HepG2 (cell line): ENCODE data around the gene NUTF2. TPM values are rescaled to one million over a fixed set of nuclear protein-coding genes. Genes with fewer than 3 reads are reported as not detected.

Experiments
- ARHGAP35 ChIP-seq: sonication (generic); formaldehyde crosslinking; IDR thresholded peaks from 2 replicates; pipeline ENCODE4 v1.9.0; 2022; ENCODE audit warnings: mild to moderate bottlenecking, inconsistent platforms, moderate library complexity, missing genetic modification reagents, borderline replicate concordance
- ATF4 ChIP-seq, 2 experiments: fragments of 450-650 bp in 1 of 2; sonication (generic) in 1 of 2; formaldehyde crosslinking; IDR thresholded peaks; 2 replicates each; pipeline versions ENCODE4 v1.5.0 to v1.8.0; 2020 to 2022; ENCODE audit warnings: mild to moderate bottlenecking in 1 of 2, missing genetic modification reagents in 1 of 2
- BHLHE40 ChIP-seq: IDR thresholded peaks from 2 replicates; pipeline ENCODE4 v1.6.1; 2011; ENCODE audit warnings: low read length, improper control_type of control experiment
- HDAC2 ChIP-seq: sonication (generic); formaldehyde crosslinking; IDR thresholded peaks from 2 replicates; pipeline ENCODE4 v1.4.0; 2020; ENCODE audit warnings: missing genetic modification reagents
- HHEX ChIP-seq: IDR thresholded peaks from 2 replicates; pipeline ENCODE4 v1.6.1; 2016; ENCODE audit warnings: control low read depth
- HINFP ChIP-seq: sonication (generic); formaldehyde crosslinking; IDR thresholded peaks from 2 replicates; pipeline ENCODE4 v1.4.0; 2020; ENCODE audit warnings: low read depth, mild to moderate bottlenecking, missing genetic modification reagents
- KDM1A ChIP-seq: IDR thresholded peaks from 2 replicates; pipeline ENCODE4 v1.6.1; 2016; ENCODE audit warnings: missing compliant biosample characterization
- MAFG ChIP-seq: sonication (generic); formaldehyde crosslinking; IDR thresholded peaks from 2 replicates; pipeline ENCODE4 v1.5.1; 2020; ENCODE audit warnings: mild to moderate bottlenecking, missing genetic modification reagents
- NR2F1 ChIP-seq, 2 experiments: fragments of 450-650 bp in 1 of 2; formaldehyde crosslinking in 1 of 2; IDR thresholded peaks; 2 replicates each; pipeline versions ENCODE4 v1.5.0 to v1.6.1; 2016 to 2020; ENCODE audit warnings: mild to moderate bottlenecking in 1 of 2, missing compliant biosample characterization in 1 of 2, missing genetic modification reagents in 1 of 2, moderate library complexity in 1 of 2
- POLR2A ChIP-seq, 2 experiments: IDR thresholded peaks; 2 replicates each; pipeline ENCODE4 v1.6.1; 2011; ENCODE audit warnings: low read depth in 2 of 2, low read length in 2 of 2, mild to moderate bottlenecking in 1 of 2, moderate library complexity in 1 of 2; ENCODE audit not compliant: insufficient read depth in 1 of 2
- RNF2 ChIP-seq: fragments of 450-650 bp; conservative IDR thresholded peaks from 2 replicates; pipeline ENCODE4 v1.6.1; 2016; ENCODE audit warnings: low read depth
- RXRB ChIP-seq: IDR thresholded peaks from 2 replicates; pipeline ENCODE4 v1.6.1; 2016; ENCODE audit warnings: borderline replicate concordance, missing genetic modification reagents, missing compliant biosample characterization
- SKI ChIP-seq: fragments of 450-650 bp; IDR thresholded peaks from one replicate; pipeline ENCODE4 v1.6.1; 2018; ENCODE audit warnings: mild to moderate bottlenecking; ENCODE audit not compliant: partially characterized antibody
- ZBTB20 ChIP-seq: sonication (generic); formaldehyde crosslinking; IDR thresholded peaks from 2 replicates; pipeline ENCODE4 v1.8.1; 2023; ENCODE audit warnings: missing genetic modification reagents, low read depth, mild to moderate bottlenecking, borderline replicate concordance
- ZFX ChIP-seq: sonication (generic); formaldehyde crosslinking; IDR thresholded peaks from 2 replicates; pipeline ENCODE4 v1.4.0; 2020; ENCODE audit warnings: mild to moderate bottlenecking, low read depth, missing genetic modification reagents, moderate library complexity
- ZNF256 ChIP-seq: sonication (generic); formaldehyde crosslinking; conservative IDR thresholded peaks from 2 replicates; pipeline ENCODE4 v1.4.0; 2020; ENCODE audit warnings: missing genetic modification reagents
- ZNF260 ChIP-seq: sonication (generic); formaldehyde crosslinking; IDR thresholded peaks from 2 replicates; pipeline ENCODE4 v1.4.0; 2020; ENCODE audit warnings: missing genetic modification reagents, low read depth, mild to moderate bottlenecking, borderline replicate concordance
- ZNF432 ChIP-seq: sonication (generic); formaldehyde crosslinking; IDR thresholded peaks from 2 replicates; pipeline ENCODE4 v1.5.0; 2020; ENCODE audit warnings: missing genetic modification reagents, mild to moderate bottlenecking, borderline replicate concordance
- ZNF460 ChIP-seq: sonication (generic); formaldehyde crosslinking; IDR thresholded peaks from 2 replicates; pipeline ENCODE4 v1.5.1; 2020; ENCODE audit warnings: missing genetic modification reagents, mild to moderate bottlenecking, borderline replicate concordance
- ZNF501 ChIP-seq: sonication (generic); formaldehyde crosslinking; IDR thresholded peaks from 2 replicates; pipeline ENCODE4 v1.5.1; 2020; ENCODE audit warnings: mild to moderate bottlenecking, moderate library complexity, missing genetic modification reagents
- ZNF543 ChIP-seq: sonication (generic); formaldehyde crosslinking; IDR thresholded peaks from 2 replicates; pipeline ENCODE4 v1.4.0; 2020; ENCODE audit warnings: mild to moderate bottlenecking, missing genetic modification reagents
- ZNF616 ChIP-seq: sonication (generic); formaldehyde crosslinking; IDR thresholded peaks from 2 replicates; pipeline ENCODE4 v1.5.0; 2020; ENCODE audit warnings: low read depth, mild to moderate bottlenecking, missing genetic modification reagents
- ZNF782 ChIP-seq: sonication (generic); formaldehyde crosslinking; IDR thresholded peaks from 2 replicates; pipeline ENCODE4 v1.4.0; 2020; ENCODE audit warnings: missing genetic modification reagents, mild to moderate bottlenecking, borderline replicate concordance
- ZNF792 ChIP-seq: IDR thresholded peaks from 2 replicates; pipeline ENCODE4 v1.6.1; 2016
- polyA plus RNA-seq, 8 experiments: library from polyadenylated mRNA; depleted of rRNA in 3 of 8; stranded (reverse) in 7 of 8; unstranded in 1 of 8; fragments of >200 nt; fragmentation: Illumina TruSeq in 4 of 8; extraction: Trizol in 4 of 8; gene quantifications; 2 replicates each; pipeline versions ENCODE4 v1.2.1 to v1.2.3, GENCODE V29; 2011 to 2016; ENCODE audit warnings: low read depth in 4 of 8, missing spikeins in 1 of 8, mixed read lengths in 1 of 8; ENCODE audit not compliant: insufficient read depth in 1 of 8
- total RNA-seq, 5 experiments: library from RNA; depleted of rRNA; stranded (reverse); fragments of >200 nt; fragmentation: Illumina TruSeq; extraction: Trizol; gene quantifications; 2 replicates each; pipeline ENCODE4 v1.2.3, GENCODE V29; 2016; ENCODE audit warnings: low read depth in 1 of 5
- TF ChIP-seq, protein P1 (sequence below): sonication (generic); formaldehyde crosslinking; IDR thresholded peaks from 2 replicates; pipeline ENCODE4 v1.4.0; 2020; ENCODE audit warnings: missing genetic modification reagents
- TF ChIP-seq, protein P2 (sequence below): sonication (generic); formaldehyde crosslinking; IDR thresholded peaks from 2 replicates; pipeline ENCODE4 v1.4.0; 2020; ENCODE audit warnings: mild to moderate bottlenecking, missing genetic modification reagents

NUTF2 gene
- total and polyA plus RNA-seq, 2 of the 13 experiments (the other 11 are each of a cell fraction or from before 2014, with no cell fraction given): 168 to 214 TPM

- TF ChIP-seq HDAC2 (CRISPR knock-in tag) (peak; percentile 15; the same call in 1 of the 2 replicates), RNF2 (no peak), NR2F1 (CRISPR knock-in tag; IDR thresholded peaks at IDR 0.05) (no peak), ZNF792 (CRISPR knock-in tag) (no peak), ZNF432 (CRISPR knock-in tag) (no peak), ZFX (peak; percentile 28; the same call in 1 of the 2 replicates), SKI (no peak), ZNF256 (no peak), ZNF782 (CRISPR knock-in tag) (no peak), ZNF616 (CRISPR knock-in tag) (no peak), KDM1A (CRISPR knock-in tag) (no peak), ZBTB20 (CRISPR knock-in tag) (no peak), POLR2A (IDR thresholded peaks at IDR 0.05; ENCODE audit: insufficient read depth in 1 of 2, low read depth in 2 of 2, low read length in 2 of 2) (no peak), ZNF543 (CRISPR knock-in tag) (no peak), ARHGAP35 (CRISPR knock-in tag) (no peak), HINFP (CRISPR knock-in tag) (no peak), BHLHE40 (peak; percentile 47; the same call in 1 of the 2 replicates), RXRB (CRISPR knock-in tag) (peak; percentile 47; the same call in 1 of the 2 replicates), MAFG (CRISPR knock-in tag) (no peak), ZNF460 (no peak), HHEX (CRISPR knock-in tag) (no peak), ZNF501 (CRISPR knock-in tag) (no peak; the same call in 1 of the 2 replicates), ZNF260 (CRISPR knock-in tag) (no peak), ATF4 (CRISPR knock-in tag; IDR thresholded peaks at IDR 0.05) (no peak)
- TF ChIP-seq, protein P1, sequence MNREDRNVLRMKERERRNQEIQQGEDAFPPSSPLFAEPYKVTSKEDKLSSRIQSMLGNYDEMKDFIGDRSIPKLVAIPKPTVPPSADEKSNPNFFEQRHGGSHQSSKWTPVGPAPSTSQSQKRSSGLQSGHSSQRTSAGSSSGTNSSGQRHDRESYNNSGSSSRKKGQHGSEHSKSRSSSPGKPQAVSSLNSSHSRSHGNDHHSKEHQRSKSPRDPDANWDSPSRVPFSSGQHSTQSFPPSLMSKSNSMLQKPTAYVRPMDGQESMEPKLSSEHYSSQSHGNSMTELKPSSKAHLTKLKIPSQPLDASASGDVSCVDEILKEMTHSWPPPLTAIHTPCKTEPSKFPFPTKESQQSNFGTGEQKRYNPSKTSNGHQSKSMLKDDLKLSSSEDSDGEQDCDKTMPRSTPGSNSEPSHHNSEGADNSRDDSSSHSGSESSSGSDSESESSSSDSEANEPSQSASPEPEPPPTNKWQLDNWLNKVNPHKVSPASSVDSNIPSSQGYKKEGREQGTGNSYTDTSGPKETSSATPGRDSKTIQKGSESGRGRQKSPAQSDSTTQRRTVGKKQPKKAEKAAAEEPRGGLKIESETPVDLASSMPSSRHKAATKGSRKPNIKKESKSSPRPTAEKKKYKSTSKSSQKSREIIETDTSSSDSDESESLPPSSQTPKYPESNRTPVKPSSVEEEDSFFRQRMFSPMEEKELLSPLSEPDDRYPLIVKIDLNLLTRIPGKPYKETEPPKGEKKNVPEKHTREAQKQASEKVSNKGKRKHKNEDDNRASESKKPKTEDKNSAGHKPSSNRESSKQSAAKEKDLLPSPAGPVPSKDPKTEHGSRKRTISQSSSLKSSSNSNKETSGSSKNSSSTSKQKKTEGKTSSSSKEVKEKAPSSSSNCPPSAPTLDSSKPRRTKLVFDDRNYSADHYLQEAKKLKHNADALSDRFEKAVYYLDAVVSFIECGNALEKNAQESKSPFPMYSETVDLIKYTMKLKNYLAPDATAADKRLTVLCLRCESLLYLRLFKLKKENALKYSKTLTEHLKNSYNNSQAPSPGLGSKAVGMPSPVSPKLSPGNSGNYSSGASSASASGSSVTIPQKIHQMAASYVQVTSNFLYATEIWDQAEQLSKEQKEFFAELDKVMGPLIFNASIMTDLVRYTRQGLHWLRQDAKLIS (CRISPR knock-in tag): no peak
- TF ChIP-seq, protein P2, sequence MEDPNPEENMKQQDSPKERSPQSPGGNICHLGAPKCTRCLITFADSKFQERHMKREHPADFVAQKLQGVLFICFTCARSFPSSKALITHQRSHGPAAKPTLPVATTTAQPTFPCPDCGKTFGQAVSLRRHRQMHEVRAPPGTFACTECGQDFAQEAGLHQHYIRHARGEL (CRISPR knock-in tag): no peak
Measured at GRCh38 chr16:67804853-67805542, 41.7 kb upstream of the NUTF2 start (continued).
